Neural cell (in vitro differentiated cells): ENCODE measurements around the gene ZMYM3. TPM values are rescaled to one million over a fixed set of nuclear protein-coding genes. Genes with fewer than 3 reads are reported as not detected.
A peak's percentile ranks its signal among the peaks of the same experiment; 100 is the strongest.

ENCODE experiments used
- H2AFZ ChIP-seq: fragments of 200-600, 300-800 bp; sonication (generic), shearing (Covaris generic); 2 replicates; pipeline ENCODE4 v1.6.0; 2014; ENCODE audit warnings: low read depth, mild to moderate bottlenecking, antibody characterized with exemption, low read length, moderate library complexity
- H3F3A ChIP-seq: fragments of 200-600 bp; shearing (Covaris generic); 2 replicates; pipeline ENCODE4 v1.6.1; 2016; ENCODE audit warnings: mild to moderate bottlenecking, moderate library complexity, mixed read lengths, antibody characterized with exemption, low read length; ENCODE audit not compliant: insufficient read depth, poor library complexity, severe bottlenecking
- H3K27ac ChIP-seq: fragments of 200-600, 300-800 bp; sonication (generic), shearing (Covaris generic); 2 replicates; pipeline ENCODE4 v1.5.1; 2014; ENCODE audit warnings: mild to moderate bottlenecking, low read length, moderate library complexity
- H3K27me3 ChIP-seq: fragments of 300-800, 200-600 bp; sonication (generic), shearing (Covaris generic); 2 replicates; pipeline ENCODE4 v1.6.0; 2014; ENCODE audit warnings: mild to moderate bottlenecking, low read depth, low read length, moderate library complexity; ENCODE audit not compliant: insufficient read depth
- H3K36me3 ChIP-seq: fragments of 300-800, 200-600 bp; sonication (generic), shearing (Covaris generic); 2 replicates; pipeline ENCODE4 v1.5.1; 2014; ENCODE audit warnings: mild to moderate bottlenecking, antibody characterized with exemption, low read length, moderate library complexity; ENCODE audit not compliant: insufficient read depth
- H3K4me2 ChIP-seq: fragments of 300-800, 200-600 bp; sonication (generic), shearing (Covaris generic); 2 replicates; pipeline ENCODE4 v1.6.0; 2014; ENCODE audit warnings: mild to moderate bottlenecking, low read length
- H3K4me3 ChIP-seq: fragments of 300-800, 200-600 bp; sonication (generic), shearing (Covaris generic); 2 replicates; pipeline ENCODE4 v1.5.1; 2014; ENCODE audit warnings: mild to moderate bottlenecking, low read length, moderate library complexity
- H3K79me2 ChIP-seq: fragments of 200-600 bp; shearing (Covaris generic); replicated peaks from 2 replicates; pipeline ENCODE4 v1.6.0; 2014; ENCODE audit warnings: mild to moderate bottlenecking, low read length, moderate library complexity; ENCODE audit not compliant: insufficient read depth
- H3K9ac ChIP-seq: fragments of 300-800, 200-600 bp; sonication (generic), shearing (Covaris generic); 2 replicates; pipeline ENCODE4 v1.6.1; 2016; ENCODE audit warnings: mild to moderate bottlenecking, low read length, mixed read lengths
- H3K9me2 ChIP-seq: fragments of 200-600 bp; shearing (Covaris generic); 2 replicates; pipeline ENCODE4 v1.6.1; 2016; ENCODE audit warnings: mild to moderate bottlenecking, low read length, mixed read lengths; ENCODE audit not compliant: insufficient read depth
- H3K9me3 ChIP-seq: fragments of 200-600, 300-800 bp; sonication (generic), shearing (Covaris generic); 2 replicates; pipeline ENCODE4 v1.6.1; 2016; ENCODE audit warnings: mild to moderate bottlenecking, mixed run types, low read length, moderate library complexity, mixed read lengths
- H4K20me1 ChIP-seq: fragments of 200-600 bp; shearing (Covaris generic); 2 replicates; pipeline ENCODE4 v1.6.1; 2016; ENCODE audit warnings: mild to moderate bottlenecking, mixed run types; ENCODE audit not compliant: insufficient read depth
- EP300 ChIP-seq: fragments of 450-650 bp; conservative IDR thresholded peaks from 2 replicates; pipeline ENCODE4 v1.6.1; 2014; ENCODE audit warnings: antibody characterized with exemption, mild to moderate bottlenecking, moderate library complexity; ENCODE audit not compliant: poor library complexity, severe bottlenecking
- EZH2 ChIP-seq: fragments of 200-600, 300-800 bp; shearing (Covaris generic), sonication (generic); IDR thresholded peaks from 2 replicates; pipeline ENCODE4 v1.6.1; 2014; ENCODE audit warnings: antibody characterized with exemption, low read length, borderline replicate concordance, mild to moderate bottlenecking; ENCODE audit not compliant: insufficient read depth, poor library complexity, severe bottlenecking
- MXI1 ChIP-seq: fragments of 450-650 bp; conservative IDR thresholded peaks from 2 replicates; pipeline ENCODE4 v1.6.1; 2014; ENCODE audit warnings: antibody characterized with exemption, mild to moderate bottlenecking; ENCODE audit not compliant: poor library complexity, severe bottlenecking
- POLR2AphosphoS5 ChIP-seq: IDR thresholded peaks from 2 replicates; pipeline ENCODE4 v1.6.1; 2012
- RAD21 ChIP-seq: fragments of 450-650 bp; conservative IDR thresholded peaks from 2 replicates; pipeline ENCODE4 v1.6.1; 2014; ENCODE audit warnings: antibody characterized with exemption, mild to moderate bottlenecking, moderate library complexity
- SMC3 ChIP-seq: fragments of 450-650 bp; conservative IDR thresholded peaks from 2 replicates; pipeline ENCODE4 v1.6.1; 2014; ENCODE audit warnings: antibody characterized with exemption, mild to moderate bottlenecking, moderate library complexity; ENCODE audit not compliant: poor library complexity
- TAF1 ChIP-seq: IDR thresholded peaks from 2 replicates; pipeline ENCODE4 v1.6.1; 2012; ENCODE audit warnings: low read depth
- polyA minus RNA-seq: library from RNA; depleted of rRNA, polyadenylated mRNA; stranded (reverse); fragments of >200 nt; gene quantifications from 2 replicates; pipeline ENCODE4 v1.2.3, GENCODE V29; 2014
- polyA plus RNA-seq: library from polyadenylated mRNA; depleted of rRNA; stranded (reverse); fragments of >200 nt; gene quantifications from 2 replicates; pipeline ENCODE4 v1.2.3, GENCODE V29; 2014
- TF ChIP-seq, protein P1 (sequence below): fragments of 450-650 bp; IDR thresholded peaks from 2 replicates; pipeline ENCODE4 v1.5.1; 2014; ENCODE audit warnings: antibody characterized with exemption, mild to moderate bottlenecking, moderate library complexity; ENCODE audit not compliant: poor library complexity, severe bottlenecking
- TF ChIP-seq, protein P2 (sequence below): IDR thresholded peaks from 2 replicates; pipeline ENCODE4 v1.6.1; 2012; ENCODE audit warnings: borderline replicate concordance

Gene ZMYM3
- polyA plus RNA-seq, result 32.8 and 37.2 TPM in 2 replicates
- 53.8 and 61.5 TPM in 2 replicates for polyA minus RNA-seq

DNA sequence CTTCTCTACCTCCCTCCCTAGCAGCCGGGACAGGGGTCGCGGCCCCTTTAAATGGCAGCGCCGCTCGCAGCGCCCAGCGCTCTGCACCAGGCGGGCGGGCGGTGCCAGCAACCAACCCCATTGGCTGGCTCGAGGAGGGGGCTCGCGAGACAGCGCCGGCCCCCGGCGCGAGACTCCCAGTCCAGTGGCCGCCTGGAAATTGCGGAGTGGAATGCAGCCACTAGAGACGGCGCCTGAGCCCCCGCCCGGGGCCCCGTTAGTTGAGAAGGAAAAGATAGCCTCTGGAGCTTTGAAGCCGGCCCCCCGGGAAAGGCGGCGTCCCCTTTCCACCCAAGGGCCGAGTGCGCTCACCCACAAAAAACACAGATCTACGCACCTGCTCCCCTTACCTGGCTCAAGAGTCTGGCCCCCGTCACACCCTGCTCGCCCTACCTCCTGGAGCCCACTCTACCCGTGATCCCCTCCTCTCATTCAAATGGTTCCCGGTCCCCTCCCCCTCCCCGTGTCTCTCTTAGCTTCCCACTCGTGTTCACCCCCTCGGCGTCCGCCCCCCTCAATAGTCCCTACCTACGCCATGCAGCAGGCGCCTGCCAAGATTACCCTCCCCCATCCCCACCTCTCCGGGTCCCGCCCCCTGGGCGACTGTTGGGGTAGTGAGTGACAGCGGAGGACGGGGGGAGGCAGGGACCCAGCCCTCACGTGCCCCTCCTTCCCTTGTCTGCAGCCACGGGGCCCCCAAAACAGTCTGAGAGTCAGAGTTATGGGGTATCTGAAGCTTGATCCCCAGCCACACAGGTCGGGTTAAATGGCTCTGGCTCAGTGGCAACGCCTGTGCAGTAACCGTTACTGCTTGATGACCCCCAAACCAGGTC lies at the start of gene ZMYM3:
Gene ZMYM3 (minus strand): TSS at position 49 of the 872 bp plus-strand sequence. CDS start 885 bp downstream, outside the sequence.
- no peaks in the 10 kb centered on the region for H3K27me3 ChIP-seq
- peak within 1 kb of the TSS; percentile 25 for H3K4me2 ChIP-seq
- no peaks in the 10 kb centered on the region for H3K36me3 ChIP-seq
- peak within 1 kb of the TSS; percentile 74 for H3K4me3 ChIP-seq
- H3K9me3 ChIP-seq, result no peaks in the 10 kb centered on the region
- H3F3A ChIP-seq, result no peaks in the 10 kb centered on the region
- no peaks in the 10 kb centered on the region for H3K9me2 ChIP-seq
- H3K9ac ChIP-seq, result peak within 1 kb of the TSS; percentile 88
- H3K27ac ChIP-seq, result peak within 1 kb of the TSS; percentile 93
- TF ChIP-seq, protein P1, sequence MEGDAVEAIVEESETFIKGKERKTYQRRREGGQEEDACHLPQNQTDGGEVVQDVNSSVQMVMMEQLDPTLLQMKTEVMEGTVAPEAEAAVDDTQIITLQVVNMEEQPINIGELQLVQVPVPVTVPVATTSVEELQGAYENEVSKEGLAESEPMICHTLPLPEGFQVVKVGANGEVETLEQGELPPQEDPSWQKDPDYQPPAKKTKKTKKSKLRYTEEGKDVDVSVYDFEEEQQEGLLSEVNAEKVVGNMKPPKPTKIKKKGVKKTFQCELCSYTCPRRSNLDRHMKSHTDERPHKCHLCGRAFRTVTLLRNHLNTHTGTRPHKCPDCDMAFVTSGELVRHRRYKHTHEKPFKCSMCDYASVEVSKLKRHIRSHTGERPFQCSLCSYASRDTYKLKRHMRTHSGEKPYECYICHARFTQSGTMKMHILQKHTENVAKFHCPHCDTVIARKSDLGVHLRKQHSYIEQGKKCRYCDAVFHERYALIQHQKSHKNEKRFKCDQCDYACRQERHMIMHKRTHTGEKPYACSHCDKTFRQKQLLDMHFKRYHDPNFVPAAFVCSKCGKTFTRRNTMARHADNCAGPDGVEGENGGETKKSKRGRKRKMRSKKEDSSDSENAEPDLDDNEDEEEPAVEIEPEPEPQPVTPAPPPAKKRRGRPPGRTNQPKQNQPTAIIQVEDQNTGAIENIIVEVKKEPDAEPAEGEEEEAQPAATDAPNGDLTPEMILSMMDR, result no peak
- TF ChIP-seq, protein P2, sequence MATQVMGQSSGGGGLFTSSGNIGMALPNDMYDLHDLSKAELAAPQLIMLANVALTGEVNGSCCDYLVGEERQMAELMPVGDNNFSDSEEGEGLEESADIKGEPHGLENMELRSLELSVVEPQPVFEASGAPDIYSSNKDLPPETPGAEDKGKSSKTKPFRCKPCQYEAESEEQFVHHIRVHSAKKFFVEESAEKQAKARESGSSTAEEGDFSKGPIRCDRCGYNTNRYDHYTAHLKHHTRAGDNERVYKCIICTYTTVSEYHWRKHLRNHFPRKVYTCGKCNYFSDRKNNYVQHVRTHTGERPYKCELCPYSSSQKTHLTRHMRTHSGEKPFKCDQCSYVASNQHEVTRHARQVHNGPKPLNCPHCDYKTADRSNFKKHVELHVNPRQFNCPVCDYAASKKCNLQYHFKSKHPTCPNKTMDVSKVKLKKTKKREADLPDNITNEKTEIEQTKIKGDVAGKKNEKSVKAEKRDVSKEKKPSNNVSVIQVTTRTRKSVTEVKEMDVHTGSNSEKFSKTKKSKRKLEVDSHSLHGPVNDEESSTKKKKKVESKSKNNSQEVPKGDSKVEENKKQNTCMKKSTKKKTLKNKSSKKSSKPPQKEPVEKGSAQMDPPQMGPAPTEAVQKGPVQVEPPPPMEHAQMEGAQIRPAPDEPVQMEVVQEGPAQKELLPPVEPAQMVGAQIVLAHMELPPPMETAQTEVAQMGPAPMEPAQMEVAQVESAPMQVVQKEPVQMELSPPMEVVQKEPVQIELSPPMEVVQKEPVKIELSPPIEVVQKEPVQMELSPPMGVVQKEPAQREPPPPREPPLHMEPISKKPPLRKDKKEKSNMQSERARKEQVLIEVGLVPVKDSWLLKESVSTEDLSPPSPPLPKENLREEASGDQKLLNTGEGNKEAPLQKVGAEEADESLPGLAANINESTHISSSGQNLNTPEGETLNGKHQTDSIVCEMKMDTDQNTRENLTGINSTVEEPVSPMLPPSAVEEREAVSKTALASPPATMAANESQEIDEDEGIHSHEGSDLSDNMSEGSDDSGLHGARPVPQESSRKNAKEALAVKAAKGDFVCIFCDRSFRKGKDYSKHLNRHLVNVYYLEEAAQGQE, result no peak
- TF ChIP-seq EZH2 (no peak), MXI1 (peak; percentile 22), SMC3 (peak; percentile 42), TAF1 (no peak), POLR2AphosphoS5 (peak; percentile 62), EP300 (no peak), RAD21 (peak; percentile 28)
- peak within 1 kb of the TSS; percentile 40 for H2AFZ ChIP-seq
- H4K20me1 ChIP-seq, result no peaks in the 10 kb centered on the region
- peaks cover 10% of the 10 kb centered on the region for H3K79me2 ChIP-seq

DNA sequence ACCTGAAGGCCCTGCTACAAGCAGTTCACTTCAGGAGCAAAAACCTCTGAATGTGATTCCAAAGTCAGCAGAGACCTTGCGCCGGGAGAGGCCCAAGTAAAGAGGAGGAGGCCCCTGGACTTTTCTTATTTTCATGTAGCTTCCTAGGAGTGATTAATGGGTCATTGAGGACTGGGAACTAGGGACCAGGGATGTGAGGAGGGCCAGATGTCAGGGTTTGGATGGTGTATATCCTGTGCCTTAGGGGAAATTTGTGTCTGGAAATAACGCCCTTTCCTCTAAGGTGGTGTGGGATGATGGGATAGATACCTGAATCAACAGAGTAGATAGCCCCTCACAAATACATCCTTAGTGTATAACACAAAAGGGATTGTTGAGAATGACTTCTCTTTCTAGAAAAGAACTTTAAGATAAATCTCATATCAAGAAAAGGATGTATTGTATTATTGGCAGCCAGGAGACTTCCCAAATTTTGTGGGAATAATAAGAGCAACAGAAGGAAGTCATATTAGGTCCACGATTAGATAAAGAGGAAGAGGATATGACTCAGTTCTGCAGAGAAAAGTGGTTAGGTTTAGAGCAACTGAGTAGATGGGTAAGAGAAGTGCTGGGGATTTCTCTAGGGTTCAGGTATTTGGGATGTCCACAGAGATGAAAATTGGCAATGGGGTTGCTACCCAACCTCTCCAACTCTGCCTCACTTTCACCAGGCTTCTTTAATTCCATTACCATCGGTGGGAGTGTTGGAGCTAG lies 48.7 kb upstream of the ZMYM3 start:
- no peak overlapping the region for H3K4me2 ChIP-seq
- H3K4me3 ChIP-seq, result no peak overlapping the region
- H3K9ac ChIP-seq, result no peak overlapping the region
- H3F3A ChIP-seq, result no peaks in the 10 kb centered on the region
- H3K9me3 ChIP-seq, result no peaks in the 10 kb centered on the region
- TF ChIP-seq MXI1, result no peak
- no peak for TF ChIP-seq RAD21
- TF ChIP-seq EP300, result no peak
- no peak for TF ChIP-seq TAF1
- no peak for TF ChIP-seq EZH2
- TF ChIP-seq POLR2AphosphoS5, result no peak
- no peak for TF ChIP-seq SMC3
- TF ChIP-seq, protein P2, result no peak
- TF ChIP-seq, protein P1, result no peak
- H3K27me3 ChIP-seq, result no peaks in the 10 kb centered on the region
- H4K20me1 ChIP-seq, result no peaks in the 10 kb centered on the region
- no peaks in the 10 kb centered on the region for H3K79me2 ChIP-seq
- no peak overlapping the region for H2AFZ ChIP-seq
- H3K27ac ChIP-seq, result no peak overlapping the region
- no peaks in the 10 kb centered on the region for H3K9me2 ChIP-seq
- no peaks in the 10 kb centered on the region for H3K36me3 ChIP-seq
